Hindlimb muscle (tissue), 1 donor: ENCODE results near the gene SAT1. TPM values are rescaled to one million over a fixed set of nuclear protein-coding genes. Genes with fewer than 3 reads are reported as not detected.

ENCODE experiments used
- DNase-seq: peaks from one replicate; pipeline ENCODE4 v3.0.0-alpha.2; 2013
- polyA plus RNA-seq: library from polyadenylated mRNA; unstranded; fragments of 120-200 nt; gene quantifications from one replicate; pipeline ENCODE4 v1.2.1, GENCODE V29; 2013; ENCODE audit not compliant: insufficient read length

The SAT1 gene
- polyA plus RNA-seq, 1 donor: 36.6 TPM

GRCh38 chrX:23811108-23811651, 28.2 kb downstream of the SAT1 start:
- DNase-seq: no peak

GRCh38 chrX:23811656-23812055, 28.7 kb downstream of the SAT1 start:
- DNase-seq: no peak

- DNase-seq: no peak
These were observed 30.8 kb downstream of the SAT1 start for GRCh38 chrX:23813808-23814207.

DNA sequence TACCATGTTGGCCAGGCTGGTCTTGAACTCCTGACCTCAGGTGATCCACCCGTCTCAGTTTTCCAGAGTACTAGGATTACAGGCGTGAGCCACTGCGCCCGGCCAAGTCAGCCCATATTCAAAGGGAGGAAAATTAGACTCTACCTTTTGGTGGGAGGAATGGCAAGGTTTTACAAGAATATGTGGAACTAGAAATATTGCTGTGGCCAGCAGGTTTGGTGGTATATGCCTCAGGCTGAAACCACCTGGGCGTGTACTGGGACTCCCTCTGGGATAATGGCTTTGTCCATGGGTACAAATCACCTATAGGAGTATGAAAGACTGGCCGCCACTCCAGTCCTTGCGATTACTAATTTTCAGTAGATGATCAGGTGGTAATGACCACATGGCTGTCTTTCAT, 32.4 kb downstream of the SAT1 start:
- DNase-seq: no peak

GRCh38 chrX:23816179-23816578, 33.2 kb downstream of the SAT1 start:
- no peak for DNase-seq

GRCh38 chrX:23817979-23818336, 35.0 kb downstream of the SAT1 start:
- no peak for DNase-seq

DNA sequence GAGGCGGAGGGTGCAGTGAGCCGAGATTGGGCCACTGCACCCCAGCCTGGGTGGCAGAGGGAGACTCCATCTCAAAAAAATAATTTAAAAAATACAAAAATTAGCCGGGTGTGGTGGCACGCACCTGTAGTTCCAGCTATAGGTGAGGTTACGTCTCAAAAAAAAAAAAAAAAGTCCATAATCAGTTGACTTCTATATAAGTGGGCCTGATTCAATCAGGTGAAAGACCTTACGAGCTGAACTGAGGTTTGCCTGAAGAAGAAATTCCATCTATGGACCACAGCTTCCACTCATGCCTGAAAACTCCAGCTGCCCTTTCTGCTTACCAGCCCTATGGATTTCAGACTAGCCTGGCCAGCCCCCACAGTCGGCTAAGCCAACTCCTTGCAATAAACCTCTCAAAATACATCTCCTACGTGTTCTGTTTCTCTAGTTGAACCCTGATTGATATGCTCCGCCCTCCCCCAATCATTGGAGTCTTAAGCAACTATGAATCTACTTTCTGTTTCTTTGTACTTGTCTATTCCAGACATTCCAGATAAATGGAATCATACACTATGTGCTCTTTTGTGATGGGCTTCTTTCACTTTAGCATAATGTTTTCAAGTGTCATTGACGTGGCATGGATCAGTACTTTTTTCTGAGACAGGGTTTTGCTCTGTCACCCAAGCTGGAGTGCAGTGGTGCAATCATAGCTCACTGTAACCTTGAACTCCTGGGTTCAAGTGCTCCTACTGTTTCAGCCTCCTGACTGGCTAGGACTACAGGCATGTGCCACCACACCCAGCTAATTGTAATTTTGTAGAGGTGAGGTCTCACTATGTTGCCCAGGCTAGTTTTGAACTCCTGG, 36.6 kb downstream of the SAT1 start:
- no peak for DNase-seq

- no peak for DNase-seq
These were observed 37.3 kb downstream of the SAT1 start for GRCh38 chrX:23820235-23820782.

DNA sequence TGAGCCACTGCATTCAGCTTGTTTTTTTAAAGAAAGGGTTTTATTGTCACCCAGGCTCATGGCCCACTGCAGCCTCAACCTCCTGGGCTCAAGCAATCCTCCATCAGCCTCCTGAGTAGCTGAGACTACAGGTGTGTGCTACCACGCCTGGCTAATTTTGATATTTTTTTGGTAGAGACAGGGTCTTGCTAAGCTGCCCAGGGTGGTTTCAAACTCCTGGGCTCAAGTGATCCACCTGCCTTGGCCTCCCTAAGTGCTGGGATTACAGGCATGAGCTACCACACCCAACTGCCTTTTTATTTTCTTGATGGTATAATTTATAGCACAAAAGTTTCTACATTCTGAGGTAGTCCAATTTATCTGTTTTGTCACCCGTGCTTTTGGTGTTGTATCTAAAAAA, 38.9 kb downstream of the SAT1 start:
- DNase-seq: no peak

GRCh38 chrX:23822397-23822796, 39.4 kb downstream of the SAT1 start:
- DNase-seq: no peak

- no peak for DNase-seq
These were observed 39.9 kb downstream of the SAT1 start for GRCh38 chrX:23822841-23823240.

DNA sequence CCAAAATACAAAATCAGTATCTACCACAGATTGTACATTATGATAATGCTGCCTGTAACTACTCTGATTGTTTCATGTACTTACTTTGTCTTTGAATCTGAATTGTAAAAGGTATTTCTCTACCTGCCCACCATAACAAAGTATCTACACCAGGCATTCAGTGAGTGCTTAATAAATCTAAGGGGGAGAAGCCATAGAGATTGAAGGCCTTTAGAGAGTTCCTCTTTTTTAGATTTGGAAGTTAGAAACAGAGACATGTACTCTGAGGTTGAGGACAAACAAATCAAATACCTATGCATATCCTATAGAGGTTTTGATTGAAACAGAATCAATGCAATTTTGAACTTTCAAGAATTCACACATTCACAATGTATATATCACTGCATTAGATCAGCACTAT, 42.7 kb downstream of the SAT1 start:
- DNase-seq: no peak

- no peak for DNase-seq
These were observed 43.2 kb downstream of the SAT1 start for GRCh38 chrX:23826216-23826615.

DNA sequence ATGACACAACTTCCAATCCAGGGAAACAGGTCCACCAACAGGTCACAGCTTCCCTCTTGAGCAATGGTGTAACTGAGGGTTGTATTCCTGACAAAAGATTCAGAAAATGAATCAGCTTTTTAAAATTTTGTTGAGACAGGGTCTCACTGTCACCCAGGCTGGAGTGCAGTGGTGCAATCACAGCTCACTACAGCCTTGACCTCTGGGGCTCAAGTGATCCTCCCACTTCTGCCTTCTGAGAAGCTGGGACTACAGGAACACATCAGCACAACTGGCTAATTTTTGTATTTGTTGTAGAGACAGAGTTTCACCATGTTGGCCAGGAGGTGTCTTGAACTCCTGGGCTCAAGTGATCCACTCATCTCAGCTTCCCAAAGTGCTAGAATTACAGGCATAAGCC, 43.7 kb downstream of the SAT1 start:
- DNase-seq: no peak

DNA sequence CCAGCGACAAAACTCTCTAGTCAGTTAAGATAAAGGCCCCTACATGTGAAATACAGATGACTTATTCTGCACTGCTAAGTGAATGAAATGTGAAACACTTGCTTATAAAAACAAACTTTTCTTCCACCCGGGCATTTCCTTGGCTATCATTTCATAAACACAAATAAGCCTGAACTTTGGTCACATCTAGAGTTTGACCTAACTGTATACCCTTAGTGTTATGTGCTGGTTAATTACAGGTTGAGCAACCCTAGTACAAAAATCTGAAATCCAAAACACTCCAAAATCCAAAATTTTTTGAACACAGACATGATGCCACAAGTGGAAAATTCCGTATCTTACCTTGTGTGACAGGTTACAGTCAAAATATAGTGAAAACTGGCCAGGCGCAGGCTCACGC, 45.9 kb downstream of the SAT1 start:
- DNase-seq: no peak

DNA sequence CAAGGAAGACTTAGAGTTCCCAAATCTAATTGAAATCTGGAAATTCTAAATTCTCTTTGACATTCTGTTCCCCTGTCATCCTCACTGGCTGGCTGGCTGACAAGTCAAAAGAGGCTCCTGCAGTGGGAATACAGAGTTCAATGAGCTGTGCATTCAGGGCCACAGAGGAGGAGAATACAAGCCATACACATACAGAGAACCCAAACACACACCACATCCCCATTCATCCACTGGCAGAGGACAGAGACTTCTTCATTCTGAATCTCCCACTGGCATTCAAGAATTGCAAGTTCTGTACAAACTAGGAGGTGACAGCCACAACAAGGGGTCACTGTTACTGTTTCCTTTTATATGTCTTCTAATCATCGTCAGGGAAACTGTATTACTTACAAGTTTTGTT, 49.7 kb downstream of the SAT1 start:
- DNase-seq: no peak

Other genes with a start within 250 kb of the SAT1 start
- 57.3 TPM for gene PRDX4, start 115.7 kb upstream of the SAT1 start, polyA plus RNA-seq
- gene ACOT9, start 39.9 kb upstream of the SAT1 start, polyA plus RNA-seq: 59.3 TPM
- gene APOO, start 124.8 kb downstream of the SAT1 start, polyA plus RNA-seq: 19.3 TPM
- not detected for gene CXorf58, start 124.8 kb downstream of the SAT1 start, polyA plus RNA-seq
- gene KLHL15, start 244.0 kb downstream of the SAT1 start, polyA plus RNA-seq: 10.0 TPM